DND-41 (cell line): Measurements from ENCODE around the gene CLINT1.
A peak's percentile ranks its signal among the peaks of the same experiment; 100 is the strongest.

Experiments used
- ATAC-seq: fragments of 200-7000 bp; cut with Tn5 transposase; 3 replicates; pipeline ENCODE4 v1.9.1; 2021; ENCODE audit warnings: low read depth; ENCODE audit not compliant: insufficient read depth
- DNase-seq: peaks from one replicate; pipeline ENCODE4 v3.0.0-alpha.2; 2020
- H2AFZ ChIP-seq: 2 replicates; pipeline ENCODE4 v1.6.0; 2012; ENCODE audit warnings: low read depth, low read length
- H3K27ac ChIP-seq: 2 replicates; pipeline ENCODE4 v1.5.1; 2012; ENCODE audit warnings: low read length, inconsistent platforms
- H3K27me3 ChIP-seq: fragments of 200-600 bp; sonication (generic); 2 replicates; pipeline ENCODE4 v1.6.0; 2012; ENCODE audit warnings: low read length, mild to moderate bottlenecking, inconsistent platforms; ENCODE audit not compliant: insufficient read depth, poor library complexity
- H3K36me3 ChIP-seq: 2 replicates; pipeline ENCODE4 v1.5.1; 2012; ENCODE audit warnings: low read length, inconsistent platforms; ENCODE audit not compliant: insufficient read depth
- H3K4me1 ChIP-seq: 2 replicates; pipeline ENCODE4 v1.5.1; 2012; ENCODE audit warnings: mild to moderate bottlenecking, low read length; ENCODE audit not compliant: insufficient read depth
- H3K4me2 ChIP-seq: 2 replicates; pipeline ENCODE4 v1.6.0; 2012; ENCODE audit warnings: mild to moderate bottlenecking, moderate library complexity, low read length, inconsistent platforms; ENCODE audit not compliant: insufficient read depth
- H3K4me3 ChIP-seq, 2 experiments: fragments of 200-600 bp in 1 of 2; shearing (Covaris generic) in 1 of 2; 2 replicates each; pipeline ENCODE4 v1.5.1; 2012 to 2016; ENCODE audit warnings: inconsistent platforms in 2 of 2, low read length in 2 of 2, mild to moderate bottlenecking in 2 of 2, low read depth in 1 of 2, moderate library complexity in 1 of 2
- H3K79me2 ChIP-seq: 2 replicates; pipeline ENCODE4 v1.6.0; 2012; ENCODE audit warnings: low read length, inconsistent platforms; ENCODE audit not compliant: insufficient read depth
- H3K9ac ChIP-seq: 2 replicates; pipeline ENCODE4 v1.6.0; 2012; ENCODE audit warnings: low read depth, mild to moderate bottlenecking, inconsistent platforms, low read length, moderate library complexity
- H3K9me3 ChIP-seq: 2 replicates; pipeline ENCODE4 v1.5.1; 2012; ENCODE audit warnings: low read length, moderate library complexity, mild to moderate bottlenecking, inconsistent platforms; ENCODE audit not compliant: insufficient read depth, severe bottlenecking
- H4K20me1 ChIP-seq: 2 replicates; pipeline ENCODE4 v1.6.0; 2012; ENCODE audit warnings: low read length; ENCODE audit not compliant: insufficient read depth
- EZH2 ChIP-seq: IDR thresholded peaks from 3 replicates; pipeline ENCODE4 v1.6.1; 2012; ENCODE audit warnings: borderline replicate concordance, low read depth, mild to moderate bottlenecking, moderate library complexity, low read length, inconsistent platforms; ENCODE audit not compliant: severe bottlenecking
- TF ChIP-seq, protein P1 (sequence below): IDR thresholded peaks from 2 replicates; pipeline ENCODE4 v1.5.1; 2012; ENCODE audit warnings: borderline replicate concordance, low read length, moderate library complexity, mild to moderate bottlenecking; ENCODE audit not compliant: poor library complexity, severe bottlenecking; ENCODE audit errors: extremely low read depth

Gene CLINT1

GRCh38 chr5:157902449-157903116 is 43.6 kb upstream of the CLINT1 start:
- H2AFZ ChIP-seq, result no peak overlapping the region
- no peaks in the 10 kb centered on the region for H3K79me2 ChIP-seq

DNA sequence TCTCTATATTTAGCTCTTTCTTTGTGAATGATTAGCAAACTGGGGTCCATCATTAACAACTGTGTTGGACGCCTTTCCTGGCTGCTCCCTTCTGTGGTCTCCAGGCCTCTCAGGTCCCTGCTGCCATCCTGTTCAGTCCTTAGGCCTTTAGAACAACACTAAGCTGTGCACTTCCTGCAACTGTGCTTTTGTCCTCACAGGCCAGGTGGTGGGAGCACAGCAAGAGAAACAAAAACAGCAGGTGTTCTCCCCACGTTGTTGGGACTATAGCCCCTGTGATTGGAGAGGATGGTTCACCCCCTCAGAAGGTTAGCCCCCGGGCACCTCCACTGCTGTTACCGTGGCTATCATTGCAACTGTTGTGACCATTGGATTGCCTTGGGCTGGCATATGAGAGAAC is 41.7 kb upstream of the CLINT1 start:
- Histone ChIP-seq H3K4me1 (peaks cover 22% of the 10 kb centered on the region), H3K4me2 (peak overlapping the region; percentile 8; the same call in 1 of the 2 replicates), H3K9ac (peak overlapping the region; percentile 23), H3K27me3 (no peaks in the 10 kb centered on the region), H3K27ac (peak overlapping the region; percentile 72), H3K9me3 (no peaks in the 10 kb centered on the region), H3K4me3 (no peak overlapping the region), H4K20me1 (no peaks in the 10 kb centered on the region), H2AFZ (peak overlapping the region; percentile 58), H3K36me3 (no peaks in the 10 kb centered on the region), H3K79me2 (no peaks in the 10 kb centered on the region)
- TF ChIP-seq, protein P1, sequence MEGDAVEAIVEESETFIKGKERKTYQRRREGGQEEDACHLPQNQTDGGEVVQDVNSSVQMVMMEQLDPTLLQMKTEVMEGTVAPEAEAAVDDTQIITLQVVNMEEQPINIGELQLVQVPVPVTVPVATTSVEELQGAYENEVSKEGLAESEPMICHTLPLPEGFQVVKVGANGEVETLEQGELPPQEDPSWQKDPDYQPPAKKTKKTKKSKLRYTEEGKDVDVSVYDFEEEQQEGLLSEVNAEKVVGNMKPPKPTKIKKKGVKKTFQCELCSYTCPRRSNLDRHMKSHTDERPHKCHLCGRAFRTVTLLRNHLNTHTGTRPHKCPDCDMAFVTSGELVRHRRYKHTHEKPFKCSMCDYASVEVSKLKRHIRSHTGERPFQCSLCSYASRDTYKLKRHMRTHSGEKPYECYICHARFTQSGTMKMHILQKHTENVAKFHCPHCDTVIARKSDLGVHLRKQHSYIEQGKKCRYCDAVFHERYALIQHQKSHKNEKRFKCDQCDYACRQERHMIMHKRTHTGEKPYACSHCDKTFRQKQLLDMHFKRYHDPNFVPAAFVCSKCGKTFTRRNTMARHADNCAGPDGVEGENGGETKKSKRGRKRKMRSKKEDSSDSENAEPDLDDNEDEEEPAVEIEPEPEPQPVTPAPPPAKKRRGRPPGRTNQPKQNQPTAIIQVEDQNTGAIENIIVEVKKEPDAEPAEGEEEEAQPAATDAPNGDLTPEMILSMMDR, result peak; percentile 9
- no peak for TF ChIP-seq EZH2
- DNase-seq (peak; percentile 61), ATAC-seq (peak; percentile 94)

More at GRCh38 chr5:157902449-157903116, 43.6 kb upstream of the CLINT1 start:
- DNase-seq, result no peak
- Histone ChIP-seq H3K9ac (no peak overlapping the region), H3K9me3 (no peaks in the 10 kb centered on the region), H3K36me3 (no peaks in the 10 kb centered on the region), H3K4me3 (no peak overlapping the region), H3K27me3 (no peaks in the 10 kb centered on the region), H3K4me2 (no peak overlapping the region), H4K20me1 (no peaks in the 10 kb centered on the region), H3K4me1 (peaks cover 22% of the 10 kb centered on the region), H3K27ac (no peak overlapping the region)
- ATAC-seq, result no peak
- TF ChIP-seq, protein P1, result no peak
- no peak for TF ChIP-seq EZH2

GRCh38 chr5:157893611-157894010 is 34.7 kb upstream of the CLINT1 start:
- Histone ChIP-seq H3K4me2 (no peak overlapping the region), H3K9me3 (no peaks in the 10 kb centered on the region), H3K36me3 (no peaks in the 10 kb centered on the region), H3K27me3 (no peaks in the 10 kb centered on the region), H4K20me1 (no peaks in the 10 kb centered on the region), H3K9ac (no peak overlapping the region), H3K4me3 (no peak overlapping the region), H2AFZ (no peak overlapping the region), H3K4me1 (peaks cover 13% of the 10 kb centered on the region), H3K79me2 (no peaks in the 10 kb centered on the region), H3K27ac (no peak overlapping the region)
- no peak for TF ChIP-seq EZH2
- TF ChIP-seq, protein P1, result no peak
- no peak for ATAC-seq
- no peak for DNase-seq
